K562 (cell line): ENCODE data around the gene C16orf74. TPM values are rescaled to one million over a fixed set of nuclear protein-coding genes. Genes with fewer than 3 reads are reported as not detected.

Source experiments
- ATAC-seq: fragments of 200-7000 bp; cut with Tn5 transposase; 3 replicates; pipeline ENCODE4 v1.9.1; 2020; ENCODE audit warnings: moderate library complexity
- BruUV-seq: library from RNA; stranded (reverse); fragments of 400-500 nt; replicated peaks from 2 replicates; lab custom pipeline; 2021; lab: Mats Ljungman, UMichigan
- CTCF ChIA-PET: fragments of 300-600 bp; formaldehyde crosslinking; extraction: SDS; loops from one replicate; lab custom pipeline; 2021; ENCODE audit warnings: low intra/inter-chr PET ratio; lab: Yijun Ruan, JAX
- POLR2A ChIA-PET: fragments of 300-600, 350-650 bp; sonication (Branson Sonifier 250); formaldehyde crosslinking; extraction: SDS; loops from one replicate; lab custom pipeline; 2021; ENCODE audit warnings: antibody characterized with exemption, inconsistent platforms; lab: Yijun Ruan, JAX
- DNase-seq, 4 experiments: peaks; one replicate each; pipeline versions ENCODE4 v3.0.0 to v3.0.0-alpha.2; 2011 to 2018; ENCODE audit warnings: low spot score in 3 of 4, mixed read lengths in 3 of 4; ENCODE audit errors: extremely low read depth in 1 of 4
- FAIRE-seq: peaks from 2 replicates; lab custom pipeline; 2011; peaks lifted over from hg19 to GRCh38; lab: Jason Lieb, UNC
- H2AFZ ChIP-seq: 2 replicates; pipeline ENCODE4 v1.6.0; 2011; ENCODE audit warnings: low read depth, low read length, control low read depth, inconsistent platforms
- H3K27ac ChIP-seq: fragments of 200-600 bp; 3 replicates; pipeline ENCODE4 v1.8.0; 2011; ENCODE audit warnings: low read depth, mild to moderate bottlenecking, control low read depth, inconsistent platforms, low read length, moderate library complexity, mixed read lengths; ENCODE audit errors: extremely low read depth
- H3K27me3 ChIP-seq, 2 experiments: fragments of 300-600 bp in 1 of 2; 2 replicates in 1 of 2; 3 replicates in 1 of 2; pipeline versions ENCODE4 v1.6.0 to v1.8.0; 2011; ENCODE audit warnings: inconsistent platforms in 2 of 2, low read length in 2 of 2, mild to moderate bottlenecking in 1 of 2, mixed read lengths in 1 of 2, moderate library complexity in 1 of 2; ENCODE audit not compliant: control insufficient read depth in 2 of 2, insufficient read depth in 2 of 2
- H3K36me3 ChIP-seq: fragments of 300-600 bp; 3 replicates; pipeline ENCODE4 v1.8.0; 2011; ENCODE audit warnings: mild to moderate bottlenecking, low read length, inconsistent platforms; ENCODE audit not compliant: control insufficient read depth, insufficient read depth
- H3K4me1 ChIP-seq, 2 experiments: fragments of 200-600 bp in 1 of 2; replicated peaks in 1 of 2; 2 replicates in 1 of 2; 3 replicates in 1 of 2; pipeline versions ENCODE4 v1.5.1 to v1.8.0; 2011; ENCODE audit warnings: inconsistent platforms in 2 of 2, low read length in 2 of 2, mild to moderate bottlenecking in 1 of 2, mixed read lengths in 1 of 2, moderate library complexity in 1 of 2; ENCODE audit not compliant: control insufficient read depth in 2 of 2, insufficient read depth in 2 of 2
- H3K4me2 ChIP-seq: 2 replicates; pipeline ENCODE4 v1.6.1; 2011; ENCODE audit warnings: low read length, control low read depth, inconsistent platforms, mixed read lengths; ENCODE audit not compliant: insufficient read depth
- H3K4me3 ChIP-seq: fragments of 200-600 bp; sonication (generic), shearing (Covaris generic); 2 replicates; pipeline ENCODE4 v1.5.1; 2016; ENCODE audit warnings: control low read depth, inconsistent platforms
- H3K79me2 ChIP-seq: fragments of 200-600 bp; 3 replicates; pipeline ENCODE4 v1.8.0; 2011; ENCODE audit warnings: low read length, inconsistent platforms; ENCODE audit not compliant: control insufficient read depth, insufficient read depth
- H3K9ac ChIP-seq, 2 experiments: 2 replicates each; pipeline versions ENCODE4 v1.6.0 to v1.6.1; 2011; ENCODE audit warnings: low read depth in 2 of 2, low read length in 2 of 2, control low read depth in 1 of 2, inconsistent platforms in 1 of 2, mild to moderate bottlenecking in 1 of 2, mixed read lengths in 1 of 2; ENCODE audit not compliant: insufficient read depth in 1 of 2
- H3K9me1 ChIP-seq: one replicate; pipeline ENCODE4 v1.6.0; 2011; ENCODE audit warnings: inconsistent platforms, mild to moderate bottlenecking, low read length, moderate library complexity; ENCODE audit not compliant: control insufficient read depth, insufficient read depth
- H3K9me3 ChIP-seq: replicated peaks from 2 replicates; pipeline ENCODE4 v1.5.1; 2011; ENCODE audit warnings: low read depth, low read length, inconsistent platforms; ENCODE audit not compliant: control insufficient read depth, insufficient read depth
- H4K20me1 ChIP-seq: replicated peaks from 2 replicates; pipeline ENCODE4 v1.6.1; 2011; ENCODE audit warnings: low read length, inconsistent platforms, mixed read lengths; ENCODE audit not compliant: control insufficient read depth, insufficient read depth
- BRCA1 ChIP-seq, 2 experiments: fragments of 450-650 bp in 1 of 2; sonication (generic) in 1 of 2; formaldehyde crosslinking in 1 of 2; IDR thresholded peaks; 2 replicates each; pipeline versions ENCODE4 v1.5.0 to v1.6.1; 2017 to 2020; ENCODE audit warnings: mild to moderate bottlenecking in 1 of 2, missing genetic modification reagents in 1 of 2
- CC2D1A ChIP-seq: fragments of 450-650 bp; IDR thresholded peaks from 2 replicates; pipeline ENCODE4 v1.6.1; 2017; ENCODE audit warnings: mild to moderate bottlenecking
- CTCF ChIP-seq, 3 experiments: IDR thresholded peaks in 2 of 3; conservative IDR thresholded peaks in 1 of 3; 2 replicates each; pipeline ENCODE4 v1.5.1; 2011 to 2012; ENCODE audit warnings: low read length in 3 of 3, mild to moderate bottlenecking in 3 of 3, control low read depth in 2 of 3, improper control_type of control experiment in 1 of 3, inconsistent platforms in 1 of 3, low read depth in 1 of 3, mixed read lengths in 1 of 3, moderate library complexity in 1 of 3; ENCODE audit not compliant: insufficient read depth in 2 of 3
- EHMT2 ChIP-seq: fragments of 450-650 bp; IDR thresholded peaks from 2 replicates; pipeline ENCODE4 v1.6.1; 2018; ENCODE audit warnings: antibody characterized with exemption
- FUS ChIP-seq: fragments of 200-400 bp; formaldehyde crosslinking; optimal IDR thresholded peaks from 2 replicates; pipeline ENCODE3; 2017; ENCODE audit warnings: low read depth, low read length
- HNRNPK ChIP-seq: fragments of 200-400 bp; formaldehyde crosslinking; IDR thresholded peaks from one replicate; pipeline ENCODE4 v1.6.1; 2018; ENCODE audit warnings: mild to moderate bottlenecking, low read depth, low read length; ENCODE audit not compliant: poor library complexity, severe bottlenecking
- KAT2B ChIP-seq: IDR thresholded peaks from one replicate; pipeline ENCODE4 v1.6.1; 2012; ENCODE audit warnings: low read depth, mild to moderate bottlenecking, control low read depth, inconsistent platforms, low read length, moderate library complexity
- NR1H2 ChIP-seq: sonication (generic); formaldehyde crosslinking; IDR thresholded peaks from 2 replicates; pipeline ENCODE4 v1.4.0; 2020; ENCODE audit warnings: mild to moderate bottlenecking, missing genetic modification reagents
- WGBS: fragments of 100-300 bp; shearing (Covaris generic); methylation state at CpG from one replicate; pipeline ENCODE4 v1.1.6; 2016; ENCODE audit warnings: low coverage, mixed read lengths; ENCODE audit not compliant: insufficient coverage; ENCODE audit errors: missing lambda C conversion rate; 5-methylcytosine and 5-hydroxymethylcytosine counted together
- in situ Hi-C: fragments of 300-500 bp; cut with MboI; formaldehyde crosslinking; loops from 4 replicates; pipeline ENCODE4 v1.15.0; 2018; ENCODE audit warnings: inconsistent platforms, mixed read lengths
- intact Hi-C: fragments of 100-400 bp; cut with micrococcal nuclease; formaldehyde crosslinking; loops from 2 replicates; pipeline ENCODE4 v1.14.2; 2022
- polyA plus RNA-seq, 8 experiments: library from polyadenylated mRNA; depleted of rRNA in 4 of 8; stranded (reverse) in 5 of 8; unstranded in 3 of 8; fragments of >200 nt; fragmentation: Nextera tagmentation in 2 of 8; fragmentation: Illumina TruSeq in 1 of 8; extraction: Ambion mirVana in 2 of 8; extraction: Trizol in 1 of 8; gene quantifications; 2 replicates each; pipeline versions ENCODE4 v1.2.1 to v1.2.3, GENCODE V29; 2011 to 2014; ENCODE audit warnings: inconsistent platforms in 1 of 8, missing spikeins in 1 of 8
- total RNA-seq, 7 experiments: library from RNA; depleted of rRNA in 6 of 7; stranded (reverse); fragments of >200 nt in 6 of 7; fragmentation: Illumina TruSeq in 2 of 7; extraction: Trizol in 2 of 7; gene quantifications; 2 replicates each; pipeline versions ENCODE4 v1.2.1 to v1.2.3, GENCODE V29; 2011 to 2021; ENCODE audit warnings: low replicate concordance in 1 of 7
- TF ChIP-seq, protein P1 (sequence below): fragments of 200-800 bp; sonication (Bioruptor generic); IDR thresholded peaks from 2 replicates; pipeline ENCODE4 v1.6.1; 2017; ENCODE audit warnings: missing genetic modification characterization, missing compliant biosample characterization
- TF ChIP-seq, protein P2 (sequence below): fragments of 450-650 bp; IDR thresholded peaks from 2 replicates; pipeline ENCODE4 v1.7.1; 2018; ENCODE audit warnings: mild to moderate bottlenecking, low read depth; ENCODE audit not compliant: partially characterized antibody
- TF ChIP-seq, protein P3 (sequence below): fragments of 450-650 bp; formaldehyde crosslinking; IDR thresholded peaks from 2 replicates; pipeline ENCODE4 v1.4.0; 2020; ENCODE audit warnings: mild to moderate bottlenecking, moderate library complexity
- TF ChIP-seq, protein P4 (sequence below): fragments of 450-650 bp; IDR thresholded peaks from 2 replicates; pipeline ENCODE4 v1.6.1; 2017; ENCODE audit warnings: antibody characterized with exemption

C16orf74 gene
- total and polyA plus RNA-seq, 9 of the 15 experiments (the other 6 are each of a cell fraction or from before 2014, with no cell fraction given) = not detected

DNA sequence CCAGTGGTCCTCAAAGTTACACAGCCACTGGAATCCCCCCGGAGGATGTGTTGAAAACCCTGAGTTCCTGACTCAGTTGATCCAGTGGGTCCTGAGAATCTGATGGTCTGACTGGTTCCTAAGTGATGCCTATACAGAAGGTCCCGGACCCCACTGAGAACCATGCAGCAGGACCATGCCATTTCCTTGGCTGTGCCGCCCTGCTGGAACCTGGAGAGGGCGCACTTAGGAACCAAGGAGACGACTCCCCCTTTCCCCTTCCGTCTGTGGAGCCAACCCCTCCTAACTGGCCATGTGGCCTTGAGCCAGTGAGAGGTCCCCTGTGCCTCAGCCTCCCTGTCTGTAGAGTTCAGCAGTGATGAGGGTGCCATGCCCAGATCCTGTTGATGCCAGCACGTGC, 22.0 kb downstream of the C16orf74 start:
- Histone ChIP-seq H3K36me3 (no peaks in the 10 kb centered on the region), H3K4me1 (peaks cover 2 to 12% of the 10 kb centered on the region in 2 experiments; a peak in 4 of 5 replicates), H3K27ac (no peak overlapping the region), H3K9me3 (no peaks in the 10 kb centered on the region), H3K9ac (no peak overlapping the region), H3K4me2 (no peak overlapping the region), H3K9me1 (no peaks in the 10 kb centered on the region), H2AFZ (no peak overlapping the region), H3K4me3 (no peak overlapping the region), H4K20me1 (peaks cover 17% of the 10 kb centered on the region; the same call in 1 of the 2 replicates), H3K79me2 (no peaks in the 10 kb centered on the region), H3K27me3 (peaks cover 35 to 62% of the 10 kb centered on the region in 2 experiments; a peak in 4 of 5 replicates)
- intact Hi-C loops (no loop called here), in situ Hi-C loops (no loop called here)
- no peak for FAIRE-seq
- DNase-seq = peak in 3 of 4 experiments; percentile 20 to 51 (median 37)
- POLR2A ChIA-PET = no interaction called here
- BruUV-seq = no TSS peak
- WGBS = 11% methylated on average over 5 of the region's 7 CpGs
- CTCF ChIA-PET = no interaction called here
- ATAC-seq = 0 out of 3 replicates have a peak, but pooled peaks have one; percentile 27
- TF ChIP-seq, protein P1, sequence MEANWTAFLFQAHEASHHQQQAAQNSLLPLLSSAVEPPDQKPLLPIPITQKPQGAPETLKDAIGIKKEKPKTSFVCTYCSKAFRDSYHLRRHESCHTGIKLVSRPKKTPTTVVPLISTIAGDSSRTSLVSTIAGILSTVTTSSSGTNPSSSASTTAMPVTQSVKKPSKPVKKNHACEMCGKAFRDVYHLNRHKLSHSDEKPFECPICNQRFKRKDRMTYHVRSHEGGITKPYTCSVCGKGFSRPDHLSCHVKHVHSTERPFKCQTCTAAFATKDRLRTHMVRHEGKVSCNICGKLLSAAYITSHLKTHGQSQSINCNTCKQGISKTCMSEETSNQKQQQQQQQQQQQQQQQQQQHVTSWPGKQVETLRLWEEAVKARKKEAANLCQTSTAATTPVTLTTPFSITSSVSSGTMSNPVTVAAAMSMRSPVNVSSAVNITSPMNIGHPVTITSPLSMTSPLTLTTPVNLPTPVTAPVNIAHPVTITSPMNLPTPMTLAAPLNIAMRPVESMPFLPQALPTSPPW (CRISPR knock-in tag) = no peak
- TF ChIP-seq BRCA1 (IDR thresholded peaks at IDR 0.05) (no peak), BRCA1 (CRISPR knock-in tag; IDR thresholded peaks at IDR 0.05) (no peak), HNRNPK (no peak), KAT2B (no peak), FUS (no peak), EHMT2 (peak; percentile 92), CTCF (IDR thresholded peaks at IDR 0.05 in 2 of 3, conservative IDR thresholded peaks at IDR 0.05 in 1 of 3; ENCODE audit: insufficient read depth in 2 of 3, low read depth in 1 of 3, low read length in 3 of 3) (peak; percentile 37 to 60 (median 44)), CC2D1A (peak; percentile 83), NR1H2 (CRISPR knock-in tag) (no peak)
- TF ChIP-seq, protein P2, sequence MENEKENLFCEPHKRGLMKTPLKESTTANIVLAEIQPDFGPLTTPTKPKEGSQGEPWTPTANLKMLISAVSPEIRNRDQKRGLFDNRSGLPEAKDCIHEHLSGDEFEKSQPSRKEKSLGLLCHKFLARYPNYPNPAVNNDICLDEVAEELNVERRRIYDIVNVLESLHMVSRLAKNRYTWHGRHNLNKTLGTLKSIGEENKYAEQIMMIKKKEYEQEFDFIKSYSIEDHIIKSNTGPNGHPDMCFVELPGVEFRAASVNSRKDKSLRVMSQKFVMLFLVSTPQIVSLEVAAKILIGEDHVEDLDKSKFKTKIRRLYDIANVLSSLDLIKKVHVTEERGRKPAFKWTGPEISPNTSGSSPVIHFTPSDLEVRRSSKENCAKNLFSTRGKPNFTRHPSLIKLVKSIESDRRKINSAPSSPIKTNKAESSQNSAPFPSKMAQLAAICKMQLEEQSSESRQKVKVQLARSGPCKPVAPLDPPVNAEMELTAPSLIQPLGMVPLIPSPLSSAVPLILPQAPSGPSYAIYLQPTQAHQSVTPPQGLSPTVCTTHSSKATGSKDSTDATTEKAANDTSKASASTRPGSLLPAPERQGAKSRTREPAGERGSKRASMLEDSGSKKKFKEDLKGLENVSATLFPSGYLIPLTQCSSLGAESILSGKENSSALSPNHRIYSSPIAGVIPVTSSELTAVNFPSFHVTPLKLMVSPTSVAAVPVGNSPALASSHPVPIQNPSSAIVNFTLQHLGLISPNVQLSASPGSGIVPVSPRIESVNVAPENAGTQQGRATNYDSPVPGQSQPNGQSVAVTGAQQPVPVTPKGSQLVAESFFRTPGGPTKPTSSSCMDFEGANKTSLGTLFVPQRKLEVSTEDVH = no peak
- TF ChIP-seq, protein P3, sequence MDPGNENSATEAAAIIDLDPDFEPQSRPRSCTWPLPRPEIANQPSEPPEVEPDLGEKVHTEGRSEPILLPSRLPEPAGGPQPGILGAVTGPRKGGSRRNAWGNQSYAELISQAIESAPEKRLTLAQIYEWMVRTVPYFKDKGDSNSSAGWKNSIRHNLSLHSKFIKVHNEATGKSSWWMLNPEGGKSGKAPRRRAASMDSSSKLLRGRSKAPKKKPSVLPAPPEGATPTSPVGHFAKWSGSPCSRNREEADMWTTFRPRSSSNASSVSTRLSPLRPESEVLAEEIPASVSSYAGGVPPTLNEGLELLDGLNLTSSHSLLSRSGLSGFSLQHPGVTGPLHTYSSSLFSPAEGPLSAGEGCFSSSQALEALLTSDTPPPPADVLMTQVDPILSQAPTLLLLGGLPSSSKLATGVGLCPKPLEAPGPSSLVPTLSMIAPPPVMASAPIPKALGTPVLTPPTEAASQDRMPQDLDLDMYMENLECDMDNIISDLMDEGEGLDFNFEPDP (CRISPR knock-in tag) = no peak
- TF ChIP-seq, protein P4, sequence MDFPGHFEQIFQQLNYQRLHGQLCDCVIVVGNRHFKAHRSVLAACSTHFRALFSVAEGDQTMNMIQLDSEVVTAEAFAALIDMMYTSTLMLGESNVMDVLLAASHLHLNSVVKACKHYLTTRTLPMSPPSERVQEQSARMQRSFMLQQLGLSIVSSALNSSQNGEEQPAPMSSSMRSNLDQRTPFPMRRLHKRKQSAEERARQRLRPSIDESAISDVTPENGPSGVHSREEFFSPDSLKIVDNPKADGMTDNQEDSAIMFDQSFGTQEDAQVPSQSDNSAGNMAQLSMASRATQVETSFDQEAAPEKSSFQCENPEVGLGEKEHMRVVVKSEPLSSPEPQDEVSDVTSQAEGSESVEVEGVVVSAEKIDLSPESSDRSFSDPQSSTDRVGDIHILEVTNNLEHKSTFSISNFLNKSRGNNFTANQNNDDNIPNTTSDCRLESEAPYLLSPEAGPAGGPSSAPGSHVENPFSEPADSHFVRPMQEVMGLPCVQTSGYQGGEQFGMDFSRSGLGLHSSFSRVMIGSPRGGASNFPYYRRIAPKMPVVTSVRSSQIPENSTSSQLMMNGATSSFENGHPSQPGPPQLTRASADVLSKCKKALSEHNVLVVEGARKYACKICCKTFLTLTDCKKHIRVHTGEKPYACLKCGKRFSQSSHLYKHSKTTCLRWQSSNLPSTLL = peak; percentile 89
